CD1c-positive myeloid dendritic cell (primary cell): ENCODE results near the gene TBL1XR1.
"Not testable (repeated sequence)": the region's sequence is repeated elsewhere in the genome, so short reads cannot be mapped to it uniquely, and the experiment has no call there.

ENCODE experiments used
- DNase-seq: peaks from one replicate; pipeline ENCODE4 v3.0.0-alpha.2; 2016; ENCODE audit errors: extremely low spot score

Gene TBL1XR1

GRCh38 chr3:177026505-177027277, 170.6 kb downstream of the TBL1XR1 start:
- DNase-seq = no peak

- no peak for DNase-seq
These were observed 181.4 kb downstream of the TBL1XR1 start for GRCh38 chr3:177015881-177016280.

- DNase-seq = no peak
These were observed 183.5 kb downstream of the TBL1XR1 start for GRCh38 chr3:177013681-177014280.

GRCh38 chr3:177005718-177006405, 191.4 kb downstream of the TBL1XR1 start:
- DNase-seq = no peak

- not testable (repeated sequence) for DNase-seq
These were observed 197.1 kb downstream of the TBL1XR1 start for GRCh38 chr3:177000159-177000558.

GRCh38 chr3:176995946-176996345, 201.3 kb downstream of the TBL1XR1 start:
- DNase-seq = no peak

GRCh38 chr3:176994891-176995781, 202.1 kb downstream of the TBL1XR1 start:
- no peak for DNase-seq

GRCh38 chr3:176994393-176994792, 202.9 kb downstream of the TBL1XR1 start:
- DNase-seq = no peak

- DNase-seq = no peak
These were observed 204.3 kb downstream of the TBL1XR1 start for GRCh38 chr3:176992978-176993377.

- no peak for DNase-seq
These were observed 204.7 kb downstream of the TBL1XR1 start for GRCh38 chr3:176992565-176992964.

GRCh38 chr3:176988795-176989194, 208.5 kb downstream of the TBL1XR1 start:
- DNase-seq = no peak

GRCh38 chr3:176987901-176988650, 209.2 kb downstream of the TBL1XR1 start:
- no peak for DNase-seq

- DNase-seq = no peak
These were observed 218.8 kb downstream of the TBL1XR1 start for GRCh38 chr3:176978441-176978840.

GRCh38 chr3:176977331-176977730, 220.0 kb downstream of the TBL1XR1 start:
- no peak for DNase-seq

- no peak for DNase-seq
These were observed 220.7 kb downstream of the TBL1XR1 start for GRCh38 chr3:176976586-176976985.

GRCh38 chr3:176974279-176974678, 223.0 kb downstream of the TBL1XR1 start:
- no peak for DNase-seq

- DNase-seq = no peak
These were observed 225.6 kb downstream of the TBL1XR1 start for GRCh38 chr3:176971613-176972174.

GRCh38 chr3:176970770-176971169, 226.5 kb downstream of the TBL1XR1 start:
- DNase-seq = no peak

- no peak for DNase-seq
These were observed 227.8 kb downstream of the TBL1XR1 start for GRCh38 chr3:176969506-176969905.
